ENCODE data around the gene ANLN.
"Not testable (repeated sequence)": the region's sequence is repeated elsewhere in the genome, so short reads cannot be mapped to it uniquely, and the experiment has no call there.

ANLN gene

DNA sequence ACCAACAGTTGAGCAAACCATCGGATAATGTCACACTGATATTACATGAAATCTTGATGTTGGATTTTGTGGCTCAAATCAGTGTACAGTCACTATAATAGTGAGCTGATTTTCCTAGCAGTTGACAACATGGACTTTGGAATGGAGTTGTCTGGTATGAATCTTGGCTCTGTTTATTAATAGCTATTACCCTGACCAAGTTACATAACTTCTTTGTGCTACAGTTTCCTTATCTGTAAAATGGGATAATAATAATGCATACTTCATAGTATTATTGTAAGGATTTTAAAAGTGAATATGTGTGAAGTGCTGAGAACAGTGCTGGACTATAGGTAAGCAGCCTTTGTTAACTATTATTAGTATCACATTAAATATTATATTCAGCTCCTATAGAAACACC is 26.1 kb upstream of the ANLN start:
- H3K4me1 ChIP-seq (ENCODE audit: insufficient read depth, low read length): peaks cover 6% of the 10 kb centered on the region
- no peak overlapping the region for H3K27ac ChIP-seq (ENCODE audit: low read depth, low read length)
- no peaks in the 10 kb centered on the region for H3K36me3 ChIP-seq (ENCODE audit: insufficient read depth, low read length)
- no peaks in the 10 kb centered on the region for H3K9me3 ChIP-seq (ENCODE audit: low read length)
- no peaks in the 10 kb centered on the region for H3K27me3 ChIP-seq (ENCODE audit: control insufficient read depth in 1 of 2, insufficient read depth in 2 of 2, low read length in 2 of 2)
- no peak overlapping the region for H3K9ac ChIP-seq (ENCODE audit: low read length)
- no peak overlapping the region for H3K4me3 ChIP-seq (ENCODE audit: low read depth in 1 of 2, low read length in 2 of 2)

DNA sequence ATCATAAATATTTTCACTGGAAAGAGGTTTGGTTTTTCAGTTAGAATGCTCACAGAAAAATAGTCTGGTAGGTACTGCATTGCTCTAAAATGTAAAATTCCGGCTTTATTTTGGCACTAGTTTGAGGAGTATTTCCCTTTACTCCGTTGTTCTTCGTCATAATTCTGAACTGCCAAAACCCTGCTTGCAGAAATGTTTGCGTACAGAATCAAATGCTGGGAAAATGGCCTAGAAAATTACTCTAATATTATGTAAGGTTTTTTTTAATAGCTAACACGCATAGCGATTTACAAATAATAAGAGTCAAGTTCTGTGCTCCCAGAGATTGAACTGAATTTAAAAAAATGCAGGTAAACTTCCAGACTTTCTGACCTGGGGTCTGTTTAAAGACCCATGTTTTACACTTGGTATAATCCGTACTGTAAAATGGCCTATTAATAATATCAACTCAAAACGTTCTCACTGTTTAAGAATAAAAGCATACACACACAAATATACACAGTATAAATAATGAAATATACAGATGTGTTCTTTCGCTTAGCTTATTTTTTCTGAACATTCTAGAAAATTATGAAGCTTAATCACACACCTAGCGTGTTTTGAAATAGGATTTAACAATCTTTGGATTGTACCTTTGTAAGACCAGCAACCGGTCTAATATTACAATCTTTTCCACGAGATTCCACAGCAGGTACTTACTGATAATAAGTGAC is 23.5 kb upstream of the ANLN start:
- H3K27me3 ChIP-seq (ENCODE audit: control insufficient read depth in 1 of 2, insufficient read depth in 2 of 2, low read length in 2 of 2): no peaks in the 10 kb centered on the region
- H3K27ac ChIP-seq (ENCODE audit: low read depth, low read length): peak overlapping the region; percentile 76
- peaks cover 6% of the 10 kb centered on the region for H3K4me1 ChIP-seq (ENCODE audit: insufficient read depth, low read length)
- peak overlapping the region; percentile 88 to 90 for H3K4me3 ChIP-seq (ENCODE audit: low read depth in 1 of 2, low read length in 2 of 2)
- no peaks in the 10 kb centered on the region for H3K36me3 ChIP-seq (ENCODE audit: insufficient read depth, low read length)
- H3K9ac ChIP-seq (ENCODE audit: low read length): peak overlapping the region; percentile 75
- no peaks in the 10 kb centered on the region for H3K9me3 ChIP-seq (ENCODE audit: low read length)

DNA sequence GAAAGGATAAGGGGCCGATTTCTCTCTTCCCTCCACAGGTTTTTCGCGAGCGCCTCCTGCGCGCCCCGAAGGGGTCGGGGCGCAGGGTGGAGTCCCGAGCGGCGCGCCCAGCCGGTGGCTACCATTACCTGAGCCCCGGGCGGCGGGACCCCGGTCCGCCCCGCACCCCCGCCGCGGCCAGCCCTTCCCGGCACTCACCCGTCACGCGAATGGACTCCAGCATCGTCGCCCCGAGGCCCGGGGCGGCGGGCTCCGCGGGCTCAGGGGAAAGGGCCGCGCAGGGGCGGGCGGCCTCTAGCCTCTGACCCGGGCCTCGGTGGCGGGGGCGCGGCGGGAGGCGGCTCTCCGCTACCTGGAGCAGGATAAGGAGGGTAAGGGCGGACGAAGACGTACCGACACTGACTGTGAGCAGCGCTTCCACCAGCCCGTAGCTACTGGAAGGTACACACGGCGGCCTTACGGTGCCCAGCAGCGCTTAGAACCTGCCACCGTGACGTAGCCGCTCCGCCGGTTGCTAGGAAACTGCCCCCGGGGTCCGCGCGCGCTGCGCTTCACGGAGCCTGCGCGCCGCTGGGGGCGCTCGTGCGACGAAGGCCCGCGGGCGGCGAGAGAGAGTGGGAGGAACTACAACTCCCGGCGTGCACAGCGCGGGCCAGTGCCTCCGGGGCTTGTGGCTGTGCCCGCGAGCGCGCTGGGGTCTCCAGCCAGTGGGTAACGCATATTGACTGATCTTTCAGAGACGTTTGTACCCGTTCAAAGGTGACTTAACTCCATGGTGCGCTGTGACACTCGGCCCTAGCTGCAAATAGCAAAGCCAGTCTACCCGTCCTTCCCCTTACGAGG is 22.7 kb upstream of the ANLN start:
- H3K36me3 ChIP-seq (ENCODE audit: insufficient read depth, low read length): no peaks in the 10 kb centered on the region
- peak overlapping the region; percentile 76 for H3K27ac ChIP-seq (ENCODE audit: low read depth, low read length)
- H3K27me3 ChIP-seq (ENCODE audit: control insufficient read depth in 1 of 2, insufficient read depth in 2 of 2, low read length in 2 of 2): no peaks in the 10 kb centered on the region
- H3K4me3 ChIP-seq (ENCODE audit: low read depth in 1 of 2, low read length in 2 of 2): peak overlapping the region; percentile 88 to 90
- peak overlapping the region; percentile 75 for H3K9ac ChIP-seq (ENCODE audit: low read length)
- H3K4me1 ChIP-seq (ENCODE audit: insufficient read depth, low read length): peaks cover 6% of the 10 kb centered on the region
- no peaks in the 10 kb centered on the region for H3K9me3 ChIP-seq (ENCODE audit: low read length)

DNA sequence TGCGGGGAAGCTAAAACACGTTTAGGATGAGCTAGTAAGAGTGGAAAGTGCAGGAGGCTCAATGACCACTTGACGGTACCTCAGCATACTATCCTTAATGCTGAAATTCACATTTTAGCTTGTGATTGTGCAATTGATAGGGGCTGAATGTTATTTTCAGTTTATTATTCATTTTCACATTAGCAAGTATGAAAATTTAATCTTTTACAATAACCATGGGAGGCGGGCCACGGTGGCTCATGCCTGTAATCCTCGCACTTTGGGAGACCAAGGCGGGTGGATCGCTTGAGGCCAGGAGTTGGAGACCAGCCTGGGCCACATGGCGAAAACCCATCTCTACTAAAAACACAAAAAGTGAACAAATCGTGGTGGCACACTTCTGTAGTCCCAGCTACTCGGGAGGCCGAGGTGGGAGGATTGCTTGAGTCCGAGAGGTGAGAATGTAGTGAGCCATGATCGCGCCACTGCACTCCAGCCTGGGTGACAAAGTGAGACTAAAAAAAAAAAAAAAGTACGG is 22.0 kb upstream of the ANLN start:
- Histone ChIP-seq H3K27me3 (ENCODE audit: control insufficient read depth in 1 of 2, insufficient read depth in 2 of 2, low read length in 2 of 2) (no peaks in the 10 kb centered on the region), H3K9me3 (ENCODE audit: low read length) (no peaks in the 10 kb centered on the region), H3K27ac (ENCODE audit: low read depth, low read length) (no peak overlapping the region), H3K4me3 (ENCODE audit: low read depth in 1 of 2, low read length in 2 of 2) (peak overlapping the region; percentile 88 to 90), H3K9ac (ENCODE audit: low read length) (peak overlapping the region; percentile 75), H3K36me3 (ENCODE audit: insufficient read depth, low read length) (no peaks in the 10 kb centered on the region), H3K4me1 (ENCODE audit: insufficient read depth, low read length) (peaks cover 6% of the 10 kb centered on the region)

DNA sequence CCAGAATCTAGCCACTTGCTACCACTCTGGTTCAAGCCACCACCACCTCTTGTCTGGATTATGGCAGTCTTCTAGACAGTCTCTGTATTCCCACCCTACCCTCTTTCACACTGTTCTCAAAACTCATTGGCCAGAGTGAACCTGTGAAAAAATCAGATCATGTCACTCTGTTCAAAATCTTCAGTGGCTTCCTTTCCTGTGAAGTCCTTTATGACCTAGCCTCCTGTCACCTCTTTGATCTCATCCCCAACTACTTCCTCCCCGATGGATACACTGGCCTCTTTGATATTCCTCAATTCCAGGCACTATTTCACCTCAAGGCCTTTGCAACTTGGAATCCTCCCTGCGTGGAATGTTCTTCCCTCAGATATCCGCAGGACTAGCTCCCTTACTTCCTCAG is 21.2 kb upstream of the ANLN start:
- Histone ChIP-seq H3K9me3 (ENCODE audit: low read length) (no peaks in the 10 kb centered on the region), H3K36me3 (ENCODE audit: insufficient read depth, low read length) (no peaks in the 10 kb centered on the region), H3K27ac (ENCODE audit: low read depth, low read length) (no peak overlapping the region), H3K27me3 (ENCODE audit: control insufficient read depth in 1 of 2, insufficient read depth in 2 of 2, low read length in 2 of 2) (no peaks in the 10 kb centered on the region), H3K4me1 (ENCODE audit: insufficient read depth, low read length) (peaks cover 6% of the 10 kb centered on the region), H3K4me3 (ENCODE audit: low read depth in 1 of 2, low read length in 2 of 2) (no peak overlapping the region), H3K9ac (ENCODE audit: low read length) (no peak overlapping the region)

DNA sequence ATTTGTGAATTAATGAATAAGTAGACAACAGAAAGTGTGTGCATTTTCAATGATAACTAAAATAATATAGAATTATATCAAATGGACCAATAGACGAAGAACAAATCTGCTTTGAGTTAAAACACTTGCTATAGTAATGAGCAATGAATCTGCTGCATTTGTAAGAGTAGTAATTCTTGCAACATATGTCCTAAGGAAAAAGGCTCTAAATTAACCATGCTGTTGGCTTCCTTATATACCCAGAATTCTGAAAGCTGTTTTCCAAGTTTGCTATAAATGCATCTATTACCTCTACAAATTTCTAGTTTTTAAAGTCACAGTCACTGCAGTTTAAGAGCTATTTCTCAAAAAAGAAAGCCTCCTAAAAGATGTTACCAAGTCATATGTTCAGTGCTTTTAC is 20.5 kb upstream of the ANLN start:
- Histone ChIP-seq H3K36me3 (ENCODE audit: insufficient read depth, low read length) (no peaks in the 10 kb centered on the region), H3K27me3 (ENCODE audit: control insufficient read depth in 1 of 2, insufficient read depth in 2 of 2, low read length in 2 of 2) (no peaks in the 10 kb centered on the region), H3K9me3 (ENCODE audit: low read length) (no peaks in the 10 kb centered on the region), H3K4me3 (ENCODE audit: low read depth in 1 of 2, low read length in 2 of 2) (no peak overlapping the region), H3K27ac (ENCODE audit: low read depth, low read length) (no peak overlapping the region), H3K4me1 (ENCODE audit: insufficient read depth, low read length) (peaks cover 6% of the 10 kb centered on the region), H3K9ac (ENCODE audit: low read length) (no peak overlapping the region)

GRCh38 chr7:36370046-36370445 is 19.6 kb upstream of the ANLN start:
- H3K9ac ChIP-seq (ENCODE audit: low read length): no peak overlapping the region
- H3K27me3 ChIP-seq (ENCODE audit: control insufficient read depth in 1 of 2, insufficient read depth in 2 of 2, low read length in 2 of 2): no peaks in the 10 kb centered on the region
- H3K9me3 ChIP-seq (ENCODE audit: low read length): no peaks in the 10 kb centered on the region
- peaks cover 6% of the 10 kb centered on the region for H3K4me1 ChIP-seq (ENCODE audit: insufficient read depth, low read length)
- no peak overlapping the region for H3K27ac ChIP-seq (ENCODE audit: low read depth, low read length)
- H3K36me3 ChIP-seq (ENCODE audit: insufficient read depth, low read length): no peaks in the 10 kb centered on the region
- no peak overlapping the region for H3K4me3 ChIP-seq (ENCODE audit: low read depth in 1 of 2, low read length in 2 of 2)

- H3K4me3 ChIP-seq (ENCODE audit: low read depth in 1 of 2, low read length in 2 of 2): no peak overlapping the region
- H3K4me1 ChIP-seq (ENCODE audit: insufficient read depth, low read length): peaks cover 6% of the 10 kb centered on the region
- no peak overlapping the region for H3K9ac ChIP-seq (ENCODE audit: low read length)
- H3K9me3 ChIP-seq (ENCODE audit: low read length): no peaks in the 10 kb centered on the region
- H3K27me3 ChIP-seq (ENCODE audit: control insufficient read depth in 1 of 2, insufficient read depth in 2 of 2, low read length in 2 of 2): no peaks in the 10 kb centered on the region
- H3K36me3 ChIP-seq (ENCODE audit: insufficient read depth, low read length): no peaks in the 10 kb centered on the region
- no peak overlapping the region for H3K27ac ChIP-seq (ENCODE audit: low read depth, low read length)
Measured at GRCh38 chr7:36372156-36372555, 17.5 kb upstream of the ANLN start.

DNA sequence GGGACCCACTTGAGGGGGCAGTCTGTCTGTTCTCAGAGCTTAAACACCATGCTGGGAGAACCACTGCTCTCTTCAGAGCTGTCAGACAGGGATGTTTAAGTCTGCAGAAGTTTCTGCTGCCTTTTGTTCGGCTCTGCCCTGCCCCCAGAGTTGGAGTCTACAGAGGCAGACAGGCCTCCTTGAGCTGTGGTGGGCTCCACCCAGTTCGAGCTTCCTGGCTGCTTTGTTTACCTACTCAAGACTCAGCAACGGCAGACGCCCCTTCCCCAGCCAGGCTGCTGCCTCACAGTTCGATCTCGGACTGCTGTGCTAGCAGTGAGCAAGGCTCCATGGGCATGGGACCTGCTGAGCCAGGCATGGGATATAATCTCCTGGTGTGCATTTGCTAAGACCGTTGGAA is 11.1 kb upstream of the ANLN start:
- H3K4me1 ChIP-seq (ENCODE audit: insufficient read depth, low read length); H3K9ac ChIP-seq (ENCODE audit: low read length); H3K36me3 ChIP-seq (ENCODE audit: insufficient read depth, low read length); H3K27me3 ChIP-seq (ENCODE audit: control insufficient read depth in 1 of 2, insufficient read depth in 2 of 2, low read length in 2 of 2); H3K9me3 ChIP-seq (ENCODE audit: low read length); H3K4me3 ChIP-seq (ENCODE audit: low read depth in 1 of 2, low read length in 2 of 2); H3K27ac ChIP-seq (ENCODE audit: low read depth, low read length): not testable (repeated sequence)

DNA sequence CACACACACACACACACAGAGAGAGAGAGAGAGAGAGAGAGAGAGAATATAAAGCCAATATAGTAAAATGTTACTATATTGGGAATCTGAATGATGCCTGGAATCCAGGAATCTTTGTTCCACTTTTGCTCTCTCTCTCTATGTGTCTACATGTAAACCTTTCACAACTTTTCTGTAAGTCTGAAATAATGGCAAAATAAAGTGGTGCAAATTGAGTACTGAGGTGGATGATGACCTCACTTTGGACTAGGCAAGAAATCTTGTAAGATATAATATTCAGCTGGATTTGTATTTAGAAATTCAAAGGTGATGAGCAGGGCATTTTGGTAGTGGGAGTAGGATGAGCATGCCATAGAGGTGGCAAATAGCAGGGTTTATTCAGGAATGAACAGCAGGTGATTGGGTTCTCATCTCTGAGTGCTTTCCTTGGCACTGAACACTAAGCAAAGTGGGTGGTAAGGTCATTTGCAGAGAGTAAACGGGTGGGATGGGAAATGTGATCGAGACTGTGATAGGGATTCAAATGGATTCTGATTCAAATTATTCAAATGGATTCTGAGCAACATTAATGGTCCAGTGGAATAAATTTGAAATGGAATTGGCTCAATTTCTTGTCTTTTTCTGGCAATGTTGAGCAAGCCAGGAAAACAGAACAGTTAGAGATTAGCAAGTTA is 9.7 kb upstream of the ANLN start:
- H3K4me3 ChIP-seq (ENCODE audit: low read depth in 1 of 2, low read length in 2 of 2): no peak overlapping the region

GRCh38 chr7:36381056-36381455 is 8.6 kb upstream of the ANLN start:
- Histone ChIP-seq H3K27me3 (ENCODE audit: control insufficient read depth in 1 of 2, insufficient read depth in 2 of 2, low read length in 2 of 2) (no peaks in the 10 kb centered on the region), H3K9me3 (ENCODE audit: low read length) (no peaks in the 10 kb centered on the region), H3K4me1 (ENCODE audit: insufficient read depth, low read length) (no peaks in the 10 kb centered on the region), H3K36me3 (ENCODE audit: insufficient read depth, low read length) (no peaks in the 10 kb centered on the region), H3K4me3 (ENCODE audit: low read depth in 1 of 2, low read length in 2 of 2) (no peak overlapping the region), H3K27ac (ENCODE audit: low read depth, low read length) (no peak overlapping the region), H3K9ac (ENCODE audit: low read length) (no peak overlapping the region)

More for the DNA sequence above, 9.7 kb upstream of the ANLN start:
- Histone ChIP-seq H3K27me3 (ENCODE audit: control insufficient read depth in 1 of 2, insufficient read depth in 2 of 2, low read length in 2 of 2) (no peaks in the 10 kb centered on the region), H3K4me1 (ENCODE audit: insufficient read depth, low read length) (no peaks in the 10 kb centered on the region), H3K9ac (ENCODE audit: low read length) (no peak overlapping the region), H3K27ac (ENCODE audit: low read depth, low read length) (no peak overlapping the region), H3K9me3 (ENCODE audit: low read length) (no peaks in the 10 kb centered on the region), H3K36me3 (ENCODE audit: insufficient read depth, low read length) (no peaks in the 10 kb centered on the region)

Data from muscle layer of colon (tissue), 2 donors.